DLD1 (cell line): ENCODE measurements around the gene FLVCR1.

Experiments used
- in situ Hi-C: cut with HindIII; loops from 2 replicates; pipeline ENCODE4 v1.10.0; 2017; ENCODE audit warnings: low sequenced_read_pairs

FLVCR1 gene

DNA sequence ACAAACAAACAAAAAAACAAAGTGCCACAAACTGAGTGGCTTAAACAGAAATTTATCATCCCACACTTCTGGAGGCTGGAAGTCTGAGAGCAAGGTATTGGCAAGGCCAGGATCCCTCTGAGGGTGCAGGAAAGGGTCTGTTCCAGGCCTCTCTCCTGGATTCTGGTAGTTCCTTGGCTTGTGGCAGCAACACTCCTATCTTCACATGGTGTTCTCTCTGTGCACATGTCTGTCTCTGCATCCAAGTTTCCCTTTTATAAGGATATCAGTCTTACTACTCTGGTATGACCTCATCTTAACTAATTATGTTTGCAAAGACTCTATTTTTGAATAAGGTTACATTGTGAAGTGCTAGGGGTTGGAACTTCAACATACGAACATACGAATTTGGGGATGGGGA lies 87.0 kb downstream of the FLVCR1 start:
- in situ Hi-C loops, result no loop called here

DNA sequence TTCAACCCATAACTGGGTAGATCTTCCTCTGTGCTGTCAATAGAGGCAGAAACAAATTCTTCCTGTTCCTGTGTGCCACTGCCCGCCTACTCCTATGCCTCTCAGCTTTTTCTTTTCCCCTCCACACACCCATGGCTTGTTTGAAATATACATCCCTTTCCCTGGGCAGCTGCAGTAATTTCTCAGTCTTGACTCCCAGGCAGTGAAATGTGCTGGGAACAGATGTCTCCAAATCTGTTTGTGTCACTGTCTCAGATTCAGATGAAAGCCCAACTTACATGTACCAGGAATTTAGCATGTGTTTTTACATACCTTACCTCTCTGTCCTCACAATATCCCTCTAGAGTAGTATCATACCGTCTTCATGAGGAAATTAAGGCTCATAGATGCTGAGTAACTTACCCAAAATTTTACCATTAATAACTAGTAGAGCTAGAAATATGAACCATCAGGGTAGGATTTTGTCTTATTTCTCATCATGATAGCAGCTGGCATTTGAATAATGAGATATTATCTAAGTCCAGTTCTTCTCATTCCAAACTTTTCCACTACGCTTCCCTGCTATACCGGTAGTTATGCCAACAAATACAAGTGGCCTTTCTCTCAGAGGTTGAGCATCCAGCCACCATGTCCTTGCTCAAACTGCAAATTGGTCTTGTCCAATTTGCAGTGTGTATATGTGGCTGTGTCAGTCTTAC lies 87.5 kb downstream of the FLVCR1 start:
- in situ Hi-C loops, result no loop called here

DNA sequence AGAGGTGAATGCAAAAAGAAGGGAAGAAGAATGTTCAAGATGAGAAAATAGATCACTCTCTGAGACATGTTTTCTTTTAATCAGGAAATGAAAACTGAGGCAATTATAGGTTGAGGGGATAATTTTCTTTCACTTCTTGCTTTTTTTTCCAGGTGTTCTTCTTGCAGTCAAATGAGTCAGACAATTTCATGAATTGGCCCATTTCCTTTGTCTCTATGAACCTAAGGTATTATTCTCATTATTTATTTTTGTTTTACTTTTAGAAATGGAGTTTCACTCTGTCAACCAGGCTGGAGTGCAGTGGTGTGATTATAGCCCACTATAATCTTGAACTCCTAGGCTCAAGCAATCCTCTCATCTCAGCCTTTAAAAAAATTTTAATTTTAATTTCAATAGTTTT lies 88.8 kb downstream of the FLVCR1 start:
- in situ Hi-C loops, result no loop called here
